Dermis microvascular lymphatic vessel endothelial cell (primary cell): ENCODE results near the gene NFKBIL1. TPM values are rescaled to one million over a fixed set of nuclear protein-coding genes. Genes with fewer than 3 reads are reported as not detected.
"Not testable (repeated sequence)": the region's sequence is repeated elsewhere in the genome, so short reads cannot be mapped to it uniquely, and the experiment has no call there.

Experiments
- DNase-seq, 2 donors: peaks; one replicate each; pipeline versions ENCODE4 v3.0.0 to v3.0.0-alpha.2; 2010; ENCODE audit warnings: low read depth in 2 of 2
- total RNA-seq: library from RNA; depleted of rRNA; stranded (reverse); fragments of >200 nt; gene quantifications from 2 replicates; pipeline ENCODE4 v1.2.1, GENCODE V29; 2014

Gene NFKBIL1, protein sequence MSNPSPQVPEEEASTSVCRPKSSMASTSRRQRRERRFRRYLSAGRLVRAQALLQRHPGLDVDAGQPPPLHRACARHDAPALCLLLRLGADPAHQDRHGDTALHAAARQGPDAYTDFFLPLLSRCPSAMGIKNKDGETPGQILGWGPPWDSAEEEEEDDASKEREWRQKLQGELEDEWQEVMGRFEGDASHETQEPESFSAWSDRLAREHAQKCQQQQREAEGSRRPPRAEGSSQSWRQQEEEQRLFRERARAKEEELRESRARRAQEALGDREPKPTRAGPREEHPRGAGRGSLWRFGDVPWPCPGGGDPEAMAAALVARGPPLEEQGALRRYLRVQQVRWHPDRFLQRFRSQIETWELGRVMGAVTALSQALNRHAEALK
- total RNA-seq: 19.8 and 24.7 TPM in 2 replicates

DNA sequence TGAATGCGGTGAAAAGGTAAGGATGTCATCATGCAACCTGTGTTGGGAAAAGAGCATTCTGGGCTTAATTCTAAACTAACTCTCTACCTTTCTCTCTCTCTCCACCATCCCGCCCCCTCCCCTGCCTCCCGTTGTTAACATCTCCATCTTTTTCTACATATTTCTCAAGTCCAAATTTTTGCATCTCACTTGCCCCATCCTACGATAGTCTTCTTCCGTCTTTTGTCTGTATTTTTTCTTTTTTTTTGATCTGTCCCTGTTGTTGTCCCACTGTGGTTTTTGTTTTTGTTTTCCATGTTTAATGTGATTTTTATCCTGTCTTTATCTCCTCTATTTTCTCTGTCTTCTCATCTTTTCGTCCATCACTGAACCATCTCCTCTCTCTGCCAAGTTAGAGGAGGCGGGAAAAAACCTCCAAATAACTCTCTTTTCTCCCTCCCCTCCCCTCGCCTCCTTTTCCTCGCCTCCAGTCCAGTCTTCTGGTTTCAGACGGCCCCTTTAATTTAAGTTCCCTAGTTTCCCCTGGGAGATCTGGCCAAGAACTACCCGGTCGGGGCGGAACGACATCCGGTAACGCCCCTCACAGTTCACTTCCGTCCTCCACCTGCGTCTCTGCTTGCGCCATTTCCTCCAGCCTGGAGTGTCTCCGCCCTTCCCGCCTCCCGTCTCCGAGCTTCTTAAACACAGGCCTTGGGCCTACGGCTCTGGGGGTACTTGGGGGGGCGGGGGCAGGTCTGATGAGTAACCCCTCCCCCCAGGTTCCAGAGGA lies at the start of gene NFKBIL1:
Gene NFKBIL1, plus strand, starts transcription at position 651 of the 769 bp plus-strand sequence. Its CDS starts 87 bp downstream, at position 738.
- peak; percentile 60 to 95 for DNase-seq

DNA sequence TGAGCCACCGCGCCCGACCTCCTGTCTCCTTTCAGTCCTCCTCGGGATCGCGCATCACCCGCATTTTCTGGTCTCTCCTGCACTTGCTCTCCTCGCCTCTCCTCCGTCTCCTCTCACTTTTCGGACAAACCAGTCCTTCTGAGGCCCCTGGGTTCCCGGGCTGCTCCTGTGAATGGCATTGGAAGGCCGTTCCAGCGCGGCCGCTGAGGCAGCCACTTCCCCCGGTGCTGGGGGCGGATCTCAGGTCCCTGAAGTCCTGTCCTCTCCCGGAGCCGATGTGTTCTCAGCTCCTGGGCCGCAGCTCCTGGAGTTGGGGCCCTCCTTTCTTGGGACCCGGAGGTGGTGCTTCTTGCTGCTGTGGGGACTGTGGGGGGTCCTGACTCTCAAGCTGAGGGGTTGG lies 48.7 kb upstream of the NFKBIL1 start:
- peak in 1 of 2 donors; percentile 24 for DNase-seq

DNA sequence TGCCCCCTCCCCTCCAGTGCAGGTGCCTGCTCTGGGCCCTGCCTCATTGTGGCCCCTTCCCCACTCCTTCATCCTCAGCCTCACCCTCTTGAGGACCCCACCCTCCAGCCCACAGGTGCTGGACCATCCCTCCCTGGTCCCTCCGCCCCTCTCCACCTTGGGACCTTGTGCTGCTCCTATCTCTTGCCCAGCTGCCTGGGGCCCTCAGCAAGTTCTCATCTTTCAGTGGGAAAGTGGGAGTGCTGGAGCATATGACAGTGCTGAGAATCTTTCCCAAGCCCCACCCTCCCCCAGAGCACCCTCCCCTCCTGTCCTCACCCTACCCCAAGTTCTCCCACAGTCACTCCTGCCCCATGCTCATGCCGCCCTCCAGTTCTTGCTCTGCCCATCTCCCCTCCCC lies 47.8 kb upstream of the NFKBIL1 start:
- not testable (repeated sequence) for DNase-seq

DNA sequence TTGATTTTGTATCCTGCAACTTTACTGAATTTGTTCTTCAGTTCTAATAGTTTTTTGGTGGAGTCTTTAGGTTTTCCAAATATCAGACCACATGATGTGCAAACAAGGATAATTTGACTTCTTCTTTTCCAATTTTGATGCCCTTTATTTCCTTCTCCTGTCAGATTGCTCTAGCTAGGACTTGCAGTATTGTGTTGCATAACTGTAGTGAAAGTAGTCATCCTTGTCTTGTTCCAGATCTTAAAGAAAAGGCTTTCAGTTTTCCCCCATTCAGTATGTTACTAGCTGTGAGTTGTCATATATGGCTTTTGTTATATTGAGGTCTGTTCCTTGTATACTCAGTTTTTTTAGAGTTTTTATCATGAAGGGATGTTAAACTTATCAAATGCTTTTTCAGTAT lies 44.8 kb upstream of the NFKBIL1 start:
- DNase-seq: no peak

DNA sequence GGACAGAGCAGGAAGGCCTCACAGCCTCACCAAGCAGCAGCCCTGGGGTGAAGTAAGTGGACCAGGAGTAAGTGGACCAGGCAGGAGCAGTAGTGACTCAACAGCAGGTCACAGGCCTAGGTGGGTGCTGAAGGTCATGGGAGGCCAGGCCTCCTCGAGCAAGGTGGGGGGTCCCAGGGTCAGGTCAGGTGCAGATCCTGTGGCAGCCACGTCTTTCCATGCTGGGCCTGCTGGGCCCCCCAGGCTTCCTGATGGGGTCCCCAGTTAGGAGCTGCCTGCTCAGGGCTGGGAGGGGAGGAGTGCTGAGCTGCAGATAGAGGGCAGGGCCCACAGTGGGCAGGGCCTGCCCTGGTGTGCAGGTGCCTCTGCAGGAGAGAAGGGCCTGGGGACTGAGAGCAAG lies 38.4 kb upstream of the NFKBIL1 start:
- DNase-seq: not testable (repeated sequence)

DNA sequence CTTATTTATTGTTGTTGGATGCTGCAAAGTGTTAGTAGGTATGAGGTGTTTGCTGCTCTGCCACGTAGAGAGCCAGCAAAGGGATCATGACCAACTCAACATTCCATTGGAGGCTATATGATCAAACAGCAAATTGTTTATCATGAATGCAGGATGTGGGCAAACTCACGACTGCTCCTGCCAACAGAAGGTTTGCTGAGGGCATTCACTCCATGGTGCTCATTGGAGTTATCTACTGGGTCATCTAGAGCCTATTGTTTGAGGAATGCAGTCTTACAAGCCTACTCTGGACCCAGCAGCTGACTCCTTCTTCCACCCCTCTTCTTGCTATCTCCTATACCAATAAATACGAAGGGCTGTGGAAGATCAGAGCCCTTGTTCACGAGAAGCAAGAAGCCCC lies 37.4 kb upstream of the NFKBIL1 start:
- DNase-seq: no peak

DNA sequence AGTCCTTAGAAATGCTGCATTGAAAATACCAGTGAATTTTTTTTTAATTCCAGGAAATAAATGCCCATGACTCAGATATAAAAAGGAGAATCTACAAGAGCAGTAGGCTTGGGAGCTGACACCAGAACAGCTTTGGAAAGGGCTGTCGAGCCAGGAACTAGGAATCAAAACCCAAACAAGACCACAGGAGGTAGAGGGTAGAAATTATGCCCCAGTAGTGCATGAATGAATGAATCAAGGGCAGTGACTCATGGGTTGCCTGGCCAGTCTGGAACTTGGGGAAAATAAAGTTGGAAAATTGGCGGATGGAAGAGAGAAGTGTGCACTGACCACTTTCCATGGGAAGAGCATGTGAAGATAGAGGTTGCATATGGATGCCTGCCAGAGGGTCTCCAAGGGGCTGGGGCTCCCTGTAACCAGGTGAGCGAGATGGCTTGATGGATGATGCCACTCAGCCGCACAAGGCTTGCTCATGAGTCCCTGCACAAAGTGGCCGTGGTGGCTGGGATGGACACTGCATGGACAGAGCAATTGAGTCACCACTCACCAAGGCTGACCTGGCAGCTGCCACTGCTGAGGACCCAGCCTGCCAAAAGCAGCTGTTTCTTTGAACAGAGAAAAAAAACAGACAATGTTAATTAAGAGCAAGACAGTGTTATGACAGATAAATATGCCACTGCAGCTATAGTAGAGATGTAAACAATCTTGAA lies 33.8 kb upstream of the NFKBIL1 start:
- DNase-seq: no peak

DNA sequence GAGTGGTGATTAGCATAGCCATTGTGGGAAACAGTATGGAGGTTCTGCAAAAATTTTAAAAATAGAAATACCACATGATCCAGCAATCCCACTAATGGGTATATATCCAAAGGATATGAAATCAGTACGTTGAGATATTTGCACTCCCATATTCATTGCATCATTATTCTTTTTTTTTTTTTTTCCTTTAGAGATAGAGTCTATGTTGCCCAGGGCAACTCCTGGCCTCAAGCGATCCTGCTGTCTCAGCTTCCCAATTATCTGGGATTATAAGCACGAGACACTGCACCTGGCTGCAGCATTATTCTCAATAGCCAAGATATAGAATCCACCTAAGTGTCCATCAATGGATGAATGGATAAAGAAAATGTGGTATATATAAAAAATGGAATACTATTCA lies 25.6 kb upstream of the NFKBIL1 start:
- no peak for DNase-seq

DNA sequence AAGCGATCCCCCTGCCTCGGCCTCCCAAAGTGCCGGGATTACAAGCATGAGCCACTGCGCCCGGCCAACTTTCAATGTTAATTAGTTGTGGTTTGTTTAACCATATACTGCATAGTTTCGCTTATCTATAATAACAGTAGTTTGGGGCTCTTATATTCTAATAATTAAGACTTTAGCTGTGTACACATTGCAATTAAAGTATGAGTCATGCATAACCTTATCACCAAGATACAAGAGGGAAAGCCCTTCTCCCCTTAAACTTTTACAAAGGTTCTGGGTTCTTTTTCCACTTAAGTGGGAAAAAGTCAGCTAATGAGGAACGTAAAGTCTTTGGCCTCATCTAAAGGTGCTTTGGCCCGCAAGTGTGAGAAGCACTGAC lies 21.9 kb upstream of the NFKBIL1 start:
- no peak for DNase-seq

DNA sequence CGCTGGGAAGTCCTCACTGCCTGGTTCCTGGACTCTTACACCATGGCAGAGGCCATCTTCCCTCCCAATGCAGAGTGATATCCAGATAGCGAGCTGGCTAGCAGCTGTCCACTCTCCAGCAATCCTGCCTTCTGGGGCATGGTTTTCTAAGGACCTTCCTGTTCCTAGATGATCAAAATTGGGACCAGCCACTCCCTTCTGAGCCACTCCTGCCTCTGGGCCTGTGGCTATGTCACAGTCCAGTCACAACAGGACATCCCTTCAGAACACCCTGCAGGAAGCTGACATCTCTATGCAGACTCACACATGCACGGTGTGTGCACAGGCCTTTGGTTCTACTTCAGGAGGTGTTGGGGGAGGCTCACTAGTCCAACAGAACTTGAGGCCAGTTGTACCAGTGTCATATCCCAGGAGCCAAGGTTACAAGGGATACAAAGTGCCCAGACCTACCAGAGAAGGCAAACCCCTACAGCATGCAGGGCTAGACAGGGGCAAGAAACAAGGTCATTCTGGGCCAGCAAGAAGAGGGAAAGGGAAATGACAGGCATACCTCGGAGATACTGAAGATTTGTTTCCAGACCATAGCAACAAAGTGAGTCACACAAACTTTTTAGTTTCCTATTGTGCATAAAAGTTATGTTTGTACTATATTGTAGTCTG lies 21.3 kb upstream of the NFKBIL1 start:
- DNase-seq: peak in 1 of 2 donors; percentile 81

DNA sequence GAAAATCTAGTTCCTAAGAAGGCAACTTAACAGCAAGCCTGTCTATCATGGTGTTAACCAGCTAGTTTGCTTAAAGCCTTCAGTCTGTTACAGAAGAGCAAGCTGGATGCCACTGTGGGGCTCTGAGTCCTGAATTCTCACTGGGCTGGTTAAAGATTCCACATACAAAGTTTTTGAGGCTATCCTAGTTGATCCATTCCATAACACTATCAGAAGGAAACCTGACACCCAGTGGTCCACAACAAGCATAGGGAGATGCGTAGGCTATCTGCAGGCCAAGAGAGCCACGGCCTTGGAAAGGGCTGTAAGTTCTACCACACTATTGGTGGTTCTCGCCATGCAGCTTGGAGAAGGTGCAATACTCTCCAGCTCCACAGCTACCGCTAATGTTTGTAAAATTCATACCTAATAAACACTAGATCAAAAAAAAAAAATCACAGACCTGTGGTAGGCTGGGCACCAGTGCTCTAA lies 19.1 kb upstream of the NFKBIL1 start:
- no peak for DNase-seq

DNA sequence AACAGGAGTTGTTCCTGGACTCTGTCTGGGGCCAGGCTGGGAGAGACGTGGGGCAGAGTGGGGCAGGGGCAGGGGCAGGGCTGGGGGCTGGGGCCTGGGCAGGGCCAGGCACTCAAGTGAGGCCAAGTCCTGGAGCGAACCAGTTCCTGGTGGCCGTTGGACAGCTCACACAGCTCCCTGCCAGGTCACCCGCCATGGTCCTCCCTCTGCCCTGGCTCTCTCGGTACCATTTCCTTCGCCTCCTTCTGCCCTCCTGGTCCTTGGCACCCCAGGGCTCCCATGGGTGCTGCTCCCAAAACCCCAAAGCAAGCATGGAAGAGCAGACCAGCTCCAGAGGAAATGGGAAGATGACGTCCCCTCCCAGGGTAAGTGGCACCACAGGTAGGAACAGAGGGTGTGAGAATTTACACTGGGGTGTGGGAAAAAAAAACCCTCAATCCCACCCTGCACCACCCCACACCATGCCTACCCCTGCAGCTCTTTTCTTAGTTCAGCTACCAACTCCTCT lies 18.5 kb upstream of the NFKBIL1 start, which contains the start of gene MCCD1:
Gene MCCD1, plus strand, starts transcription at position 142 of the 508 bp plus-strand sequence. Its CDS starts 53 bp downstream, at position 195.
- no peak for DNase-seq

DNA sequence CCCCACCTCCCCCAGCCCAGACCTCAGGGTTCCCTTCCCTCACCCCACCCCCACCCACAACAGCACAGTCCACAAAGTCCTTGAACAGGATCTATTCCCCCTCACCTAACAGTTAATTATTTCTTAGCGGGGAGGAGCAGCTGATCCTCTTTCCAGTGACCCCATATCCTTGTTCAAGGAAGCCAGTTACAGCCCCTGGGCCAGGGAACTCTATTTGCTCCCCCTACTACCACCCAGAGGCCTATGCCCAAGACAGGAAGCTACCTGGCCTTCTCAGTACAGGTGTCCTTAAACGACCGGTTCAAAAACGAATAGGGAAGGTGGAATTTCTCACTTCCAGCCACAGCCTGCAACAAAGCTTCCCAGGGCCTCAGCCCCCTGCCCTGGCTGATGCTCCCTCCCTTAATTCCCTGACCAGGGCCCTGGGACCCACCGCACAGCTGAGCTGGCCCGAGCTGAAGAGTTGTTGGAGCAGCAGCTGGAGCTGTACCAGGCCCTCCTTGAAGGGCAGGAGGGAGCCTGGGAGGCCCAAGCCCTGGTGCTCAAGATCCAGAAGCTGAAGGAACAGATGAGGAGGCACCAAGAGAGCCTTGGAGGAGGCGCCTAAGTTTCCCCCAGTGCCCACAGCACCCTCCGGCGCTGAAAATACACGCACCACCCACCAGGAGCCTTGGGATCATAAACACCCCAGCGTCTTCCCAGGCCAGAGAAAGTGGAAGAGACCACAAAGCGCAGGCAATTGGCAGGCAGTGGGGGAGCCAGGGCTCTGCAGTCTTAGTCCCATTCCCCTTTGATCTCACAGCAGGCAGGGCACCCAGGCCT lies 17.9 kb upstream of the NFKBIL1 start:
- DNase-seq: no peak

DNA sequence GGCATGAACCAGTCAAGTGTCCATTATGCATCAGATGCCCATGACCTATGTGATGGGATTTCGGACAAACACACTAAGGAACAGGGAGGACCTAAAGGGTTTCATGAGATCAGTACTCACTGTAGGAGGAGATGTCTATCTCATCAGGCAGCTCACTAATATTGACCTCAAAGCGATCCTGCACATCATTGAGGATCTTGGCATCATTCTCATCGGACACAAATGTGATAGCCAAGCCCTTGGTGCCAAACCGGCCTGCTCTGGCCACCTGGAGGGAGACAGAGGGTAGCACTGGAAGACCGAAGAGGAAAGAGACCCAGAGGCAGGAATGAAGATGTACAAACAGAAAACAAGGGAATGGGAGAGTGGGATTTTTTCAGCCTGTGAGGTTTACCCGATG lies 16.7 kb upstream of the NFKBIL1 start:
- no peak for DNase-seq

DNA sequence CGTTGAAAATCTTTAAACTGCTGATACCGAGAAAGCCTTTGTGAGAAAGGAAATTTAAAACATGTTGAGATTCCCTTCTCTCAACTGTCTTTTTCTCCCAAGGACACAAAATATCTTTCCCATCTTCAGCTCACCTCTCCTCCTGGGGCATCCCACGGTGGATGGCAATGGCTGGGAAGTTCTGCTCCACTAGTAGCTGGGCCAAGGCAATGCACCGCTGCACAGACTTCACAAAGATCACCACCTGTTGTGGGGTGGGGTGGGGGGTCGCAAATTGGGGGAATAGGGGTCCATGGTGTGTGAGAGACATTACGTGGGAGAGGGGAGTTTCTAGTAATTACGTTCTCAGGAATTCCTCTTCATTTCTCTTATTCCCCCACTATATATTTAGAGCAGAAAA lies 16.2 kb upstream of the NFKBIL1 start:
- no peak for DNase-seq

DNA sequence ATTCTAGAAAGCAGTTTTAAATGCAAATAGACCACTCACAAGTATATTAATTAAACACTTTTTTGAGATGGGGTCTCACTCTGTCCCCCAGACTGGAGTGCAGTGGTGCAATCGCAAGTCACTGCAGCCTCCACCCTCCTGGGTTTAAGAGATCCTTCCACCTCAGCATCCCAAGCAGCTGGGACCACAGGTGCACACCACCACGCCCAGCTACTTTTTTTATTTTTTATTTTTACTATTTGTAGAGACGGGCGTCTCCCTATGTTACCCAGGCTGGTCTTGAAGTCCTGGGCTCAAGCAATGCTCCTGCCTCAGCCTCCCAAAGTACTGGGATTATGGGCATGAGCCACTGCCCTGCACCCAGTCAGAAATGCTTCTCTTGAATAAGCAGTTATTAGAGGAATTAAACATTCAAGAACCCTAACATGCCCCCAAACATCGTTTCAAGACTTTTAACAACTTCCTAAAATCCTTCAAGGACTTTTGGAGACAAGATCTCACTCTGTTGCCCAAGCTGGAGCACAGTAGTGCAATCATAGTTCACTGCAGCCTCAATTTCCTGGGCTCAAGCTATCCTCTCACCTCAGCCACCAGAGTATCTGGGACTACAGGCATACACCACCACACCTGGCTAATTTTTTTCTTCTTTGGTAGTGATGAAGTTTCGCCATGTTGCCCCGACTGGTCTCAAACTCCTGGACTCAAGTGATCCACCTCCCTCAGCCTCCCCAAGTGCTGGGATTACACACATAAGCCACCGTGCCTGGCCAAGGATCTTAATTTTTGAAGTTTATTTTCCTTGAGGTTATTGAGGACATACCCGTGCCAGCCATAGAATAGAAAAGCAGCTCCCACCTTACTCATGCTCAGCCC lies 15.4 kb upstream of the NFKBIL1 start:
- no peak for DNase-seq

DNA sequence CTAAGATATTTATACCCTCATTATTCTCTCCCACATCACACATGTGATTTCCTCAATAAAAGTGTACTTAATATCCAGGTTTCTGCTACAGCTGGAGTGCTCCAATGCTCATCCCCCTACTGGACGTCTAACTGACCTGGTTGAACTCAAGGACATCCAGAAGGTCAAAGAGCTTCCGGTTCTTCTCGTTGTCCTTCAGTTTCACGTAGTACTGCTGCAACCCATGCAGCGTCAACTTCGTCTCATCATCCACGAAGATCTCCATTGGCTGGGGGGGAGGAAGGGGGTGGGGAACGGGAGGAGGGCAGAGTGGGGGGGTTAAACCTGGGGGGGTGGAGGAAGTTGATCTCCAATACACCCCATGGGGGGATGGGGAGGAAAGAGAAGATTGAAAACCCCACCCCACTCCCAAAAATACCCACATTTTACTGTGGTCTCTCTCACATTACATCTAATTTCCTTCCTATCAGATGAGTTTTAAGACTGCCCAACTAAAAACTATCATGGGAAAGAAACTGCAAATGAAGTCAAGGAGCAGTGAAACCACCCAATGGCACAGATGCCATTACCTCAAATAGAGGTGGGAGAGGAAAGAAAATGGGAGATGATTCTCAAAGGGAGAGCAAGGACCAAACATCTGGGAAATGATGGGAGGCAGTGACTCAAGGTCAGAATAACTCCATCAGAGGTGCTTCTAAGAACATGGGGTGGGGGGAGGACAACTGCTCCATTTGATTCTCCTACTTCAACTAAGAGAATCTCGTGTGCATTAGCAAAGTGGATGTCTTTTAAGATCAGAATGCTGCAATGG lies 14.6 kb upstream of the NFKBIL1 start:
- DNase-seq: no peak

DNA sequence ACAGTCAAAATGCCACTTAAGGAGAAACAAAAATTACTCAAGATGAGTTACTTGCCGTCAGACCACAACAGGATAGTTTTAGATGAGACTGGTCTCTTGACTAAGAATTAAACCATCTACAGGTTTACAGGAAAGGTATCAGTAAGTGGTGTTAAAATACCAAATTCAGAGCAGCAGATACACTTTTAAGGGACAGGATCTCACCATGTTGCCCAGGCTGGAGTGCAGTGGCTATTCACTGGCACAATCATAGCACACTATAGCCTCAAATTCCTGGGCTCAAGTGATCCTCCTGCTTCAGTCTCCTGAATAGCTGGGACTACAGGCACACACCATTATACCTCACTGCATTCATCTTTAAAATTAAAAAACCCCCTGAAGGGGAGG lies 14.0 kb upstream of the NFKBIL1 start:
- DNase-seq: no peak

DNA sequence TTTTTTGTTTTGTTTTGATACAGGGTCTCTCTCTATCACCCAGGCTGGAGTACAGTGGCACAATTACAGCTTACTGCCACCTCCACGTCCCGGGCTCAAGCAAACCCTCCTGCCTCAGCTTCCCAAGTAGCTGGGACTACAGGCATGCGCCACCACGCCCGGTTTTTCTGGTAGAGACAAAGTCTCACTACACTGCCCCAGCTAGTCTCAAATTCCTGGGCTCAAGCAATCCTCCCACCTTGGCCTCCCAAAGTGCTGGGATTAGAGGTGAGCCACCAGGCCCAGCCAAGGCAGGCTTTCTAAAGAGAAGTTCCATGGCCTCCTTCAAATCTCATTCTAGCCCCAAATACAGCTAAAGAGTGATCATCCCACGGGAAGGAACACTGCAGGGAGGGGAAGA lies 13.4 kb upstream of the NFKBIL1 start:
- DNase-seq: no peak
